Activated CD4-positive, alpha-beta T cell treated with anti-CD3 and anti-CD28 coated beads, Interleukin-2, amount 50 U/mL, for 1 hour (primary cell): ENCODE data around the gene MYO15B.

ENCODE experiments used
- DNase-seq: peaks from one replicate; pipeline ENCODE4 v3.0.0-alpha.2; 2020

Gene MYO15B

GRCh38 chr17:75558666-75559530 is 28.7 kb upstream of the MYO15B start:
- DNase-seq: no peak

- DNase-seq: no peak
Measured at GRCh38 chr17:75559958-75560533, 27.6 kb upstream of the MYO15B start.

- DNase-seq: no peak
Measured at GRCh38 chr17:75561927-75562603, 25.5 kb upstream of the MYO15B start.

GRCh38 chr17:75563063-75563758 is 24.4 kb upstream of the MYO15B start:
- no peak for DNase-seq

DNA sequence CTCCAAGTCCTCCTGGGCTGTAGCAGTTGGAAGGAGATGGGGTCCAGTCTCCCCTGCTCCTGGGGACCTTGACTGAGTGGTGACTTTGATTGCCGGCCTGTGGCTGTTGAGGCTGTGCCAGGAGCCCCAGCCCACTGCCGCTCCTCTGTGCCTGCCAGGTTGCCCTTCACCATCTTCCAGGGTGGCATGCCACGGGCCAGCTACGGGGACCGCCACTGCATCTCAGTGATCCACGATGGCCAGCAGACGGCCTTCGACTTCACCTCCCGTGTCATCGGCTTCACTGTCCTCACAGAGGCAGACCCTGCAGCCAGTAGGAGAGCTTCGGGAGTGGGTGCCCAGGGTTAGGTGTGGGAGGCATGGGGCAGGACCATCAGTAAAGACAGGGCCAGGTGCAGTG is 23.4 kb upstream of the MYO15B start:
- DNase-seq: no peak

DNA sequence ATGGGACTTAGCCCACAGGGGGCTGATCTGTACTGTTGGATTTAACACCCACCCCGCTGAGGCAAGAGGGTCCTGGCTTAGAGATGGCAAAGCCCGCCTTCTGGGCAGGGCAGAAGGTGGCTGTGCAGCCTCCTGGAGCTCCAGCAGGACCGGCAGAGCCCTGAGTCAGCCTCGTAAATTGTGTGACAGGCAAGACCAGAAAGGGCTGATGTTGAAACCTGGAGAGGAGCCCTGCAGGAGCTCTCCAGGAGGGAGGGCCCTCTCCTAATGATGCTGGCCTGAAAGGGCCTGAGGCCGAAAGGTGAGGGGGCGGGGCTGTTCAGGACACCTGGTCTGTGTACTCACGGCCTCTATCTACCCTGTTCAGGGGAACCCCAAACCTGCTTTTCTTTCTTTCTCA is 22.5 kb upstream of the MYO15B start:
- no peak for DNase-seq

DNA sequence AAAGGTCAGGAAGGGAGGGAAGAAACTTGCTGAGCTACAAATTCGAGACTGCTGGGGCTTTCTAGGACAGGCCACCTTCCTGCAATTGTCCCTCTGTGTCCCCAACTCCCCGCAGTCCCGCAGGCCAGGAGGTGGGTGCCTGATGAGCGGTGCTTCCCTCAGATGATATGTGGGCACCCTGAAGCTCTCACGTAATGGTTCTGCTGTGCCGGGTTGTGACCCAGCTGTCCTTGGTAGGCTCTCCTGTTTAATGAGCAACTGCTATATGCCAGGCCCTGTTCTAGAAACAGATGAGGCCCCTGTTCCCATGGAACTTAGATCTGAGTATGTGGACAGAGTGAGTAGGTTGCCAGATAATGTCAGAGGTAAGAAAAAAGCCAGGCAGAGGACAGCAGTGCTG is 22.0 kb upstream of the MYO15B start:
- no peak for DNase-seq

- no peak for DNase-seq
Measured at GRCh38 chr17:75566416-75566815, 21.2 kb upstream of the MYO15B start.

- DNase-seq: no peak
Measured at GRCh38 chr17:75566834-75567233, 20.8 kb upstream of the MYO15B start.

DNA sequence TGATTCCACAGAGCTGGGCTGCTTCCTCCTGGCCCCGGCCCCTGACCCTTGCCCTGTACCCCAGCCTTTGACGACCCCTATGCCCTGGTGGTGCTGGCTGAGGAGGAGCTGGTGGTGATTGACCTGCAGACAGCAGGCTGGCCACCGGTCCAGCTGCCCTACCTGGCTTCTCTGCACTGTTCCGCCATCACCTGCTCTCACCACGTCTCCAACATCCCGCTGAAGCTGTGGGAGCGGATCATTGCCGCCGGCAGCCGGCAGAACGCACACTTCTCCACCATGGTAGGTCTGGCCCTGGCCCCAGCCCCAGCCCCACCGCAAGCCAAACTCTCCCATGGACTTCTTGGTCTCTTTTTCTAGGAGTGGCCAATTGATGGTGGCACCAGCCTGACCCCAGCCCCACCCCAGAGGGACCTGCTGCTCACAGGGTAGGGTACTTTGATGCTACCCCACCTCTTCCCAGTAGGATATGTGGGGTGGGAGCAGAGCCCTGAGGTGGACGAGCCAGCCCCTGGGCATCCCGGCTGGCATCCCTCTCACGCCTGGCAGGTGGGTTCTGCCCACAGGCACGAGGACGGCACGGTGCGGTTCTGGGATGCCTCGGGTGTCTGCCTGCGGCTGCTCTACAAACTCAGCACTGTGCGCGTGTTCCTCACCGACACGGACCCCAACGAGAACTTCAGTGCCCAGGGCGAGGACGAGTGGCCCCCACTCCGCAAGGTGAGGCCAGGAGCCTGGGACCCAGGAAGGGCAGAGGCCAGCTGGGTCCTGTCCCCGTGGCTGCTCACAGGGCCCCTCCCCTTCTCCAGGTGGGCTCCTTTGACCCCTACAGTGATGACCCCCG is 19.0 kb upstream of the MYO15B start:
- DNase-seq: no peak

GRCh38 chr17:75570034-75570676 is 17.4 kb upstream of the MYO15B start:
- no peak for DNase-seq

DNA sequence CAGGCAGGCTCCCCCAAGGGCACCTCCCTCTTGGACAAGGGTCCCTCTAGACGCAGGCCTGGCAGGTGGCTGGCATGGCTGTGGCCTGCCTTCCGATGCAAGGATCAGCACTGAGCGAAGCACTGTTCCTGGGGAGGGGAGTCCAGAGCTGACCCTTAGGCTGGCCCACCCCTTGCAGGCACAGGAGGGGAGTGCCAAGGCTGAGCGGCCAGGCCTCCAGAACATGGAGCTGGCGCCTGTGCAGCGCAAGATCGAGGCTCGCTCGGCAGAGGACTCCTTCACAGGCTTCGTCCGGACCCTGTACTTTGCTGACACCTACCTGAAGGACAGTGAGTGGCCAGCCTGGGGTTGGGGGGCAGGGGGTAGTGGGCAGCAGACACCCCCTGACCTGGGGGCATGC is 16.8 kb upstream of the MYO15B start:
- no peak for DNase-seq

DNA sequence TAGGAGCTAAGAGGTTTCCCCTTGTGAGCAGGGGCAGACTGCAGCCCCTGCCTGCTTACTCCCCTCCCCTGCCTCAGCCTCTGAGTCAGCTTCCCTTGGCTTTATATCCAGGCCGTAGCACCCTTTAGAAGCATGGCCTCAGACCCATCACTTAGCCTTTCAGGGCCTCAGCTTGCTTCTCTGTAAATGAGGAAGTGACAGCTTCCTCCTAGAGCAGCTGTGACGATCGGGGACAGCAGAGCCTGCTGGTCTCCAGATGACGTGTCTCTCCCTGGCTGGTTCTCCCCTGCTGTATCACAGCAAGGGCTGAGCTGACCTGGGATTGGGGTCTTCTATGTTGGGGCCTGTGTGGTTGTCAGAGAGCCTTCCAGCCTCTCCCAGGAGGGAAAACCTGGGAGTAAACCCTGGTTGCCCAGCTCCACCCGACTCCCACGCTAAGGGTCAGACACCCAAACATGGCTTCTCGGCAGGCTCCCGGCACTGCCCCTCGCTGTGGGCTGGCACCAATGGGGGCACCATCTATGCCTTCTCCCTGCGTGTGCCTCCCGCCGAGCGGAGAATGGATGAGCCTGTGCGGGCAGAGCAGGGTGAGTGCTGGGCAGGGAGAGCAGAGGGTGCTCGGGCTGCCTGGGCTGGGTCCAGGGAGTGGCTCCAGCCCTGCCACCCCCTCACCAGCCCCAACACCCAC is 16.3 kb upstream of the MYO15B start:
- DNase-seq: no peak

- no peak for DNase-seq
Measured at GRCh38 chr17:75571885-75572215, 15.8 kb upstream of the MYO15B start.

- DNase-seq: no peak
Measured at GRCh38 chr17:75572713-75573539, 14.7 kb upstream of the MYO15B start.

DNA sequence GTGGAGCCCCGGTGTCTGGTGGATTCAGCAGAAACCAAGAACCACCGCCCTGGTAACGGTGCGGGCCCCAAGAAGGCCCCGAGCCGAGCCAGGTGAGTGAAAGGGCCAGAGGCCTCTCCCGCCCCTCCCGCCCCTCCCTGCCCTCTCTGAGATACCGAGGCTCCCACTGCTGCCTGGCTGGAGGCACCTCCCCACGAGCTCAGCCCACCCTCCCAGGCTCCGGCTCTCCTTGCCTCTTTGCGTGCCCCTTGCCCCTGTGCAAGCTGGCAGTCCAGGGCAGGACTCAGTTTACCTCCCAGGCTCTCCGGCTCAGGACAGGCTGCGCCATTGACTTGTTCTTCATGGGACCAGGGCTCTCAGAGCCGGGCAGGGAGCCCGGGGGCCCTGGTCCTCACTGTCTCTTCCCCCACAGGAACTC is 14.1 kb upstream of the MYO15B start:
- no peak for DNase-seq

GRCh38 chr17:75573994-75574393 is 13.6 kb upstream of the MYO15B start:
- no peak for DNase-seq

DNA sequence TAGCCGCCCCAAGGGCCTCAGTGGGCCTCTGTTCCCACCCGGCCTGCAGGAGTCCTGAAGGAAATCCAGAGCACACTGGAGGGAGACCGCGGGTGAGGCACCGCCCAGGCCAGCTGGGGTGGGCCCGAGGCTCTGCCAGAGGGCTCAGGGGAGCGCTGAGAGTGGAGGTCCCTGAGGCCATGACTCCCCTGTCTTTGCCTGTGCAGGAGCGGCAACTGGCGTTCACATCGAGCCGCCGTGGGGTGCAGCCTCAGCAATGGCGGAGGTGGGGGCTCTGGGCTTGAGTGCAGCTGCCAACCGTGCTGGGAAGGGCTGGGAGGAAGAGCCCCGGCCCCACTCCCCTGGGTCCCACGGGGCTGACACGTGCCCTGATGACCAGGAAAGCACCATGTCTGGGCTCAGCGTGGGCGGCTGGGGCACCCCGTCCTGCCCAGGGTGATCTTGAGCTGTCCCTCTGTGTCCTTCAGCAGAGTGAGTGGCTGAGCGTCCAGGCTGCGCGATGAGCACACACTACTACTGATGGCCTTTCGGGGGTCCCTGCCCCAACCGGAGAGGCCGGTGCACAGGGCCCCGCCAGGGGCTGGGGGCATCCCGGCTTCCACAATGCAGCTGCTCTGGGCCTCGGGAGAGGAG is 13.1 kb upstream of the MYO15B start:
- no peak for DNase-seq

DNA sequence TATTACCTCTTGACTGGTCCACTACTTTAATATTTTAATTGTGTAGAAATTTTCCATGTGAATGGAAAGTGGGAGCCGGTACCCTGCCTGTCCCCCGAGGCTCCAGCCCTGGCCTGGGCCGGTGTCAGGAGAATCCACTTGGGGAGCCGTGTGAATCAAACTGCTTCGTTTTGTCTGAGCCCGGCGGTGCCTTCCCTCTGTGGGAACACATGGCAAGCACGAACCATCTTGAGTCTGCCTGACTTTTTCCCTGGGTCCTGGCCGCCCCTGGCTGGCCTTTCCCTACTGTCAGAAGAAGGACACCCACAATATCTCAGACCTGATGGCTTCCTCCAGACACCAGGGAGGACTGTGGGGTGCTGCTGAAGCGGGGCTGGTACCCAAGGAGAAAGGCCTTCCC is 12.4 kb upstream of the MYO15B start:
- DNase-seq: no peak

DNA sequence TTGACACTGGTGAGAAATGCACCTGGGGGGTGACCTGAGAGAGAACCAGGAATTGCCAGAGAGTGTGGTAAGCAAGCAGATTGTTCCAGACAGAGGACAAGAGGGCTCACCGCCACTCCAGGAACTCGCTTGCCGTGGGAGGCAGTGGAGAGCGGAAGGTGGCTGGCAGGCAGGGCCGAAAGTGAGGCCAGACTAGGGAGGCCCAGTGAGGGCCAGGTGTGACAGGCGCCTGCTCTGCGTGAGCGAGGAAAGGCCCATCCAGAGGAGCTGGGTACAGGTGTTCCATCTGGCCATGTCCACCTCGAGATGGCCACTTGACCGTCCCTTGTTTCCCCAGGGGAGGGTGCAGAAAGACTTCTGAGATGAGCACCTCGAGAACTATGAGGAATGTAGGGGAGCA is 11.9 kb upstream of the MYO15B start:
- DNase-seq: no peak
